Urinary bladder (tissue), 4 donors: ENCODE measurements around the gene UNC13D. TPM values are rescaled to one million over a fixed set of nuclear protein-coding genes. Genes with fewer than 3 reads are reported as not detected.
"Not testable (repeated sequence)": the region's sequence is repeated elsewhere in the genome, so short reads cannot be mapped to it uniquely, and the experiment has no call there.

Experiments
- DNase-seq: peaks from one replicate; pipeline ENCODE4 v3.0.0-alpha.2; 2015; ENCODE audit errors: extremely low spot score
- H3K27ac ChIP-seq: one replicate; pipeline ENCODE4 v1.5.1; 2013; ENCODE audit warnings: low read depth, mild to moderate bottlenecking, moderate library complexity
- H3K36me3 ChIP-seq: one replicate; pipeline ENCODE4 v1.6.1; 2013; ENCODE audit warnings: mild to moderate bottlenecking, moderate library complexity; ENCODE audit not compliant: insufficient read depth
- H3K4me1 ChIP-seq: one replicate; pipeline ENCODE4 v1.6.1; 2013; ENCODE audit warnings: mild to moderate bottlenecking, moderate library complexity; ENCODE audit not compliant: insufficient read depth
- H3K4me3 ChIP-seq: one replicate; pipeline ENCODE4 v1.5.1; 2013; ENCODE audit warnings: low read depth, low read length
- WGBS: extraction: QIAGEN DNeasy Blood & Tissue Kit; methylation state at CpG from one replicate; pipeline ENCODE4 v1.1.7; 2013; 5-methylcytosine and 5-hydroxymethylcytosine counted together
- polyA plus RNA-seq: library from polyadenylated mRNA; stranded (reverse); fragments of 200-250 nt; gene quantifications from one replicate; pipeline ENCODE4 v1.2.3, GENCODE V29; 2013
- total RNA-seq: library from RNA; depleted of rRNA; stranded (reverse); fragments of >200 nt; gene quantifications from one replicate; pipeline ENCODE4 v1.2.3, GENCODE V29; 2014
- donor health status: healthy with polysubstance abuse.
- donor health status: healthy.

Gene UNC13D
- total and polyA plus RNA-seq, 2 donors = 10.6 to 13.0 TPM

DNA sequence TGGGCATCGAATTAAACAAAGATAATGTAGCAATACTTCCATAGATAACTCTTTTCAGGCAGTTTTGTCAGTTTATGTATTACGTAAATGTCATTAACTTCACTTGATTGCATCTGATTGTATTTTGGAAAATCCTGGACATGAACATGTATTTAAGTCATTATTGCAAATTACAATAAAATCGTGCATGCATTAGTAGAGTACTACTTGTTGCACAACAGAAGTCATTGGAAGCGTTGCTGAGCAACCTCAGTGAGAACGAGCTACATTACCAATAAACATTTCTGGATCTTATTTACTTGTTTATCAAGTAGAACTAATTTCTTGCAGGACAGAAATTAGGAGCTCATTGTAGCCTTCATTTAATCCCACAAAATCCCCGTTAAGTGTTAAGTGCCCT, 53.0 kb downstream of the UNC13D start:
- Histone ChIP-seq H3K4me3 (no peak overlapping the region), H3K36me3 (no peaks in the 10 kb centered on the region), H3K4me1 (no peaks in the 10 kb centered on the region), H3K27ac (no peak overlapping the region)
- DNase-seq = no peak
- WGBS = 89% methylated on average over 6 of the region's 6 CpGs

DNA sequence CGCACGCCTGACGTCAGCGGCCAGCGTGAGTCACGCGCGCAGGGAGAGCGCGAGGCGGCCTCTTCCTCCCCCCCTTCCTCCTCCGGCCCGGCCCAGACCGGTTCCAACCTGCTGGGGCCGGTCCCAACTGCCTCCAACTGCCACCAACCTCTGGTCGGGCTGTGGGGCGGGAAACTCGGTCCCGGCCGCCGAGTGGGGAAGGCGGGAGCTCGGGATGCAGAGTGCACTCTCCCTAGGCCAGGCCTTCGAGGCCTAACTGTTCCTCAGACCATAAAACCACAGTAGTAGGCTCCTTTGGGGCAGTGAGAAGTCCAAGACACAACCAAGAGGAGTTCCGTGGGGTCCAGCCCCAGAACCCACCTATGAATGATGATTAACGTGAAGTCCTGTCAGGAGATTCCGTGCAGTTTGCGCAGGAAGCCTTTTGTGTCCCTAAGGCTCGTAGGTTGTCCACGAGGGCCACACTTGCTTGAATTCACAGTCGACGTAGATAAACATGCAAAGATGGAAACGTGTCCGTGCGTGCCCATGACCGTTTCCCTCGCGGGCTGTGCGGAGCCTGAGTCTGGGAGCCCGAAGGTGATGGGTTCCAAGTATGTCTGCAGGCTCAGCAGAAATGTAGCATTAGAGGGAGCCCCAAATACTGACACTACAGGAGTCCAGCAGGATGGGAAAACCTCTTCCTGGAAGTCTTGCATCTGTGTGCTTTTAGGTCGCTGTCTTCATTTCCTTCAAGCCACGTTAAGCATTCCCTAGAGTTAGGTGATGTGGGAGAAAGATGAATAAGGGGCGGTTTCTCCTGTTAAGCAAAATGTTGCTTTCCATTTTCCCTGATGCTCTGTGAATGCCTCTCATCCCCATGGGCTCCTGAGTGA, 59.0 kb downstream of the UNC13D start:
- WGBS = 5% methylated on average over 43 of the region's 43 CpGs
- DNase-seq = no peak
- no peaks in the 10 kb centered on the region for H3K4me1 ChIP-seq
- H3K4me3 ChIP-seq = peak overlapping the region; percentile 55
- H3K36me3 ChIP-seq = no peaks in the 10 kb centered on the region
- H3K27ac ChIP-seq = peak overlapping the region; percentile 100

DNA sequence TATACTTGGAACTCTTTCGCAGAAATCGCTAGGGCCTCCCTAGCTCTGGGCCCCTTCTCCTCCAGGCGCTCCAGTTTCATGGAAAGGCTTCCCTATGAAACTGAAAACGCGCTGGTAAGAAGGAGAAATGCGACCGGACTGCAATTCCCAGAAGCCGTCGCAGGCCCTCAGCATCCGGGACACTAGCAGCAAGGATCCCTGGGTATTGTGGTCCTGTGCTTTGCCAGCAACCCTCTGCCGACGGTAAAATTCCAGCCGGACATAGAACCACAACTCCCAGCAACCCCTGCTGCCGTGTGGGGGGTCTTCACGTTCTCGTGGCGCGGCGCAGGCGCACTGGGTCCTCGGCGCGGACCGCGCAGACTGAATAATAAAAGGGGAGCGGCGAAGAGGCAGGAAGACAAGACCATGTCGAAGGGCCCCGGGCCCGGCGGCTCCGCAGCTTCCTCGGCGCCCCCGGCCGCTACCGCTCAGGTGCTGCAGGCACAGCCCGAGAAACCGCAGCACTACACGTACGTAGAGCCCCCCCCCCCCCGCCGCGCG, 59.7 kb downstream of the UNC13D start, which contains the start of gene UNK:
Gene UNK (plus strand): TSS at position 334 of the 543 bp plus-strand sequence. CDS start 75 bp downstream, at position 409.
- H3K4me3 ChIP-seq = peak within 1 kb of the TSS; percentile 55
- no peaks in the 10 kb centered on the region for H3K4me1 ChIP-seq
- WGBS = under 1% methylated on average over 44 of the region's 45 CpGs
- no peaks in the 10 kb centered on the region for H3K36me3 ChIP-seq
- peak within 1 kb of the TSS; percentile 100 for H3K27ac ChIP-seq
- DNase-seq = peak; percentile 99

DNA sequence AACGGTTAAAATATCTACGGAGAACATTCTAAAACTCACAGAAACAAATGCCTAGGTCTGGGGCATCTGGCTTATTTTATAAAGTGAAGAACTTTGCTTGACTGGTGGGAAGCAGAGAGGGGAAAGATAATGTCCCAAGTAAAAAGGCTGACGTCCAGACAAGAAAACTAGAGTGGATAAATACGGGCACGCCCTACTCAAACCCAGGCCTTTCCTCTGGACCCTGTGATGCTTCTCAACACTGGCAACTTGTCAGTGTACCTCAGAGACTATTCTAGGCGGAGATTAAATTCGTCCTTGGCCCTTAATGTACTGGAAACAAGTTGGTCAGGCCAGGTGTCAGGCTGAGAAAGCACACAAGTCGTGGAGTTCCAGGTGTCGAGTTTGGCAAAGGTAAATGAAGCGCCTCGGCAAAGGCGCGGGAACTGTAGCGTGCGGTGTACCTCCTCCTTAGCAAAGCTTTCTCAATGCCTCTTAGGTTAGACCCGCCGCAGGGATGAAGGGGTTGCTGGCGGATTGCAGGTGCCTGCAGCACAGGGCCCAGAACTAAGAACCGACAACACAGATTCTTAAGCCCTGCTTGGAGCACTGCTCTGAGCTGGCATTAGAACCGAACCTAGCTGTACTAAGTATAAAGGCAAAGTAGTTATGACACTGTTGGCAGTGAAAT, 60.3 kb downstream of the UNC13D start:
- peak overlapping the region; percentile 24 for H3K4me3 ChIP-seq
- no peak for DNase-seq
- no peaks in the 10 kb centered on the region for H3K4me1 ChIP-seq
- no peaks in the 10 kb centered on the region for H3K36me3 ChIP-seq
- 58% methylated on average over 20 of the region's 20 CpGs for WGBS
- H3K27ac ChIP-seq = peak overlapping the region; percentile 95

DNA sequence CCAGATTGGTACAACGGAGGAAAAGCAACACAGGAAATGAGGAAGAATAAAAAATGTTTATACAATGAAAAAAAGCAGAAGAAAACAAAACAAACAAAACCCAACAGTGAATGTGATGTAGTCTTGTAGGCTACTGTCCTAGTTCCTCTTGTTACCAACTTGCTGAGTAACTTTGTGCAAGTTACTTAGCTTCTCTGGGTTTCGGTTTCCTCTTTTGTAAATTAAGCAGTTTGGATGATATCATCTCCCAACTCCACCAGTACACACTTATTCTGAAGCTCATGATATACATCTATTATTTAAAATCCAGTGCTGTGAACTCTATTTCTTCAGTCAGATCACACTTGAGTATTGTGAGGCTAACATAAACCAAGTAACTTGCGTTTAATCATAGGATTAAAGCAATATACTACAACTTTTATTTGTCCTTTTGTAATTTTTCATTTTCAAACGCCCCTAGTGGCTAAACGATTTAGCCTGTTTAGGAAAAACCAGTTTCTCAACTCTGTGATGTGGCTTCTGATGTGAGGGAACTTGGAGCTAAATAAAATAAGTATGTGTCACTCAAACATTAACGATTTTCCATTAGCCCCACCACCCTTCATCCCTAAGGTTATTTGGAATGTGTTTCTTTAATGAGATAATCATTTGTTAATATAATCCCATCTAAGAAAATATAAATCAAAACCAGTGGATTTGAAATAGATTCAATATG, 61.0 kb downstream of the UNC13D start:
- 15% methylated on average over 6 of the region's 6 CpGs for WGBS
- Histone ChIP-seq H3K36me3 (no peaks in the 10 kb centered on the region), H3K4me1 (no peaks in the 10 kb centered on the region), H3K4me3 (no peak overlapping the region), H3K27ac (peak overlapping the region; percentile 95)
- DNase-seq = no peak

DNA sequence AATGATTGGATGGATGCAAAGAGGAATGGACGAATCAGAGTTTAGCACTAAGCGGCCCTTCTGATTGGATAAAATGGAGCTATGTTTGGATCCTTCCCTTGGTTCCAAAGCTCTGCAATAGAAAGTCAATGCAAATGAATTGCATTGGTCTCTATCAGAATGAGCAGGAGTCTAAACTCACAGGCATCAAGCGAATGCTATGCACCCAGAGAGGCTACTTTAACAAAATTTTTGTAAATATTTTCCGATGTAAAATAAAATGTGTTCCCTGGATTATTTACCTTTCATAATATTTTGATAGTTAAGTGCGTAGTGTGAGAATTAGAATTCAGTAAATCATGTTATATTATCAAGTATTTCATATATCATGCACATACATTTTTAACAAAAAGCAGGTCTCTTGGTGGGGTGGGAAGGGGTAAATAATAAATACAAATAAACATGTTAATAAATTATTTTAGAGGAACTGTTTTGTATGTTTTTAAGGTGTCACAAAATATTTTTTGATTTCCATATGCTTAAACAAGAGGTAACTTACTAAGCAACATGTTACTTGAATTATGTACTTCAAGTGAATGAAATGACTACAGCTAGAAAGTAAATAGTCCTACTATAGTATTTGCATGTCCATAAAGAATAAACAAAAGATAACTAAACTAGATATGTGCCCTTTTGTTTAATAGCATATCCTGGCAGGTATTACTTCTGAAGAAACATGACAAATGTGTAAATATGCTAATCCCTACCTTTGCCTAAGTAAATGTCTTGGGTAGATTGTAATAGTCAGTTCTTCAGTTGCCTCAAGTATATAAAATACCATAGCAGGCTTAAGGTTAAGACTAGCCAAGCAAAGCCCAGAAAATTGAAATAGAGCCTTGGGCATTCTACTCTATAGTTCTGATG, 64.0 kb downstream of the UNC13D start:
- DNase-seq = no peak
- no peaks in the 10 kb centered on the region for H3K36me3 ChIP-seq
- H3K4me1 ChIP-seq = no peaks in the 10 kb centered on the region
- 20% methylated on average over 5 of the region's 5 CpGs for WGBS
- H3K4me3 ChIP-seq = no peak overlapping the region
- H3K27ac ChIP-seq = no peak overlapping the region

DNA sequence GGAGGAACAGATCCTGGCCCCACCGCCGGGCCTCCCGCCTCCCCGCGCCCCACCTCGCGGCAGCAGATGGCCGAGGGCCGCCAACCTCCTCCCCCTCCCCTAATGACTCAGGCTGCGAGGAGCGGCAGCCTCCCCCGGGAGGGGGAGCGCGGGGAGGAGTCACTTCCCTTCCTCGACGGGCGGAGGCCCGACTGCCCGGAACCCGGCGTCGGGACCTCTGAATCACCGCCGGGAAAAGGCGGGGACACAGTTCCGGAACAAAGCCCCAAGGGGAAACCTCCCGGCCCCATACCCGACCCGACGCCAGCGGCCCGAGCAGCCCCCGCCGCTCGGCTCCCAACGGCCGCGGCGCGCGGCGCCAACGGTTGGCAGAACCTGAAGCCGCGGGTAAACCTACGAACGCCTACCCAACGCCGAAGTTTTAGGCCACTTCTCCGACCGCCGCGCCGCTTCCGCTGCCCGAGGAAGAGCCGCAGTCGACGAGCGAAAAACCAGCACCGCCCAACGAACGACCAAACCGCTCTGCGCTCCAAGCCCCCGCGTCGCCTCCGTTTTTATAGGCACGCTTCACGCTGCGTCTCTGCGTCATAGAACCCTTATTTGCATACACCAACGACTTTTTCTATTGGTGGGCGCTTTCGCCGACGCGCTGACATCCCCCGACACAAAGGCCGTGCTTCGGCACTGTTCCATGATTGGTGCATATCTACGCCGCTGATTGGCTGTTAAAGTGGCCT, 64.8 kb downstream of the UNC13D start:
- under 1% methylated on average over 84 of the region's 84 CpGs for WGBS
- no peaks in the 10 kb centered on the region for H3K36me3 ChIP-seq
- peak; percentile 100 for DNase-seq
- H3K4me3 ChIP-seq = peak overlapping the region; percentile 97
- peak overlapping the region; percentile 99 for H3K27ac ChIP-seq
- no peaks in the 10 kb centered on the region for H3K4me1 ChIP-seq

DNA sequence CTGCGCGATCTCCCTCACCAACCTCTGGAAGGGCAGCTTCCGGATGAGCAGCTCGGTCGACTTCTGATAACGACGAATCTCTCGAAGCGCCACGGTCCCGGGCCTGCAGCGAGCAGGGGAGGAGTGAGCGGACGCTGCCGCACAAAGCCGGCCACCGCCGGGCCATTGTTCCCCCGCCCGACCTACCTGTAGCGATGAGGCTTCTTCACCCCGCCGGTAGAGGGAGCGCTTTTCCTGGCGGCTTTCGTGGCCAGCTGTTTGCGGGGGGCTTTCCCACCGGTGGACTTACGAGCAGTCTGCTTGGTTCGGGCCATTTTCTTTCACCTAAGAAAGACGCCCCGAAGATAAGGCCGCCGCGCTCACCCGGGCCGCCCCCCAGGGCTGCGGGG, 65.3 kb downstream of the UNC13D start:
- Histone ChIP-seq H3K4me1 (no peaks in the 10 kb centered on the region), H3K36me3 (no peaks in the 10 kb centered on the region), H3K4me3 (peak overlapping the region; percentile 97), H3K27ac (peak overlapping the region; percentile 99)
- under 1% methylated on average over 38 of the region's 38 CpGs for WGBS
- no peak for DNase-seq

DNA sequence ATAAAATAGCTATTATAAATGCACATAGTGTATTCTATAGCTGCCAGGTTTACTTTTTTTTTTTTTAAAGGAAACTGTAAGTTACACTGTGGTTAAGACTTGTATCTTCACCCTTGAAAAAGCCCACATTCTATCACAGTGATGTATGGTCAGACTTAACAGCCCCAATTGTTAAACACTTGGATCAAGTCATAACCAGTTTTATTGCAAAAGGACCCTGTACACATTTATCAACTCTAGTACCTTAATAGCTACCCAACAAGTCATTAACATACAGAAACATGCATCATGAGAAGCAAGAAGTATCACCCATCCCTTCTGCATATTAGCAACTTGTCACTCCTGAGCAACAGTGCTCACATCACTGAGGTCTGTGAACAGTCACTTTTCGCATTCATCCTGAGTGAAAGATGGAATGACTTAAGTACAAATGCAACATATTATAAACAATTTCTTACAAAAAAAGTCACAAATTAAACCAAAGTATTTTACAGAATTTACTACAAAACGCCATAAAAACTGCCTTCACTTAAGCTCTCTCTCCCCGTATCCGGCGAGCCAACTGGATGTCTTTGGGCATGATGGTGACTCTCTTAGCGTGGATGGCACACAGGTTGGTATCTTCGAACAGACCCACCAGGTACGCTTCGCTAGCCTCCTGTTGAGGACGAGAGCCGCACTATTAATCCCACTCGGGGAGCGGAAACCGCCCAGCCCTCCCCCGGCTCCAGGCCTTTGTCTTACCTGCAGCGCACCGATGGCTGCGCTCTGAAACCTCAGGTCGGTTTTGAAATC, 65.9 kb downstream of the UNC13D start:
- H3K27ac ChIP-seq = peak overlapping the region; percentile 99
- H3K36me3 ChIP-seq, H3K4me1 ChIP-seq, DNase-seq: not testable (repeated sequence)
- WGBS = under 1% methylated on average over 19 of the region's 19 CpGs
- peak overlapping the region; percentile 97 for H3K4me3 ChIP-seq

DNA sequence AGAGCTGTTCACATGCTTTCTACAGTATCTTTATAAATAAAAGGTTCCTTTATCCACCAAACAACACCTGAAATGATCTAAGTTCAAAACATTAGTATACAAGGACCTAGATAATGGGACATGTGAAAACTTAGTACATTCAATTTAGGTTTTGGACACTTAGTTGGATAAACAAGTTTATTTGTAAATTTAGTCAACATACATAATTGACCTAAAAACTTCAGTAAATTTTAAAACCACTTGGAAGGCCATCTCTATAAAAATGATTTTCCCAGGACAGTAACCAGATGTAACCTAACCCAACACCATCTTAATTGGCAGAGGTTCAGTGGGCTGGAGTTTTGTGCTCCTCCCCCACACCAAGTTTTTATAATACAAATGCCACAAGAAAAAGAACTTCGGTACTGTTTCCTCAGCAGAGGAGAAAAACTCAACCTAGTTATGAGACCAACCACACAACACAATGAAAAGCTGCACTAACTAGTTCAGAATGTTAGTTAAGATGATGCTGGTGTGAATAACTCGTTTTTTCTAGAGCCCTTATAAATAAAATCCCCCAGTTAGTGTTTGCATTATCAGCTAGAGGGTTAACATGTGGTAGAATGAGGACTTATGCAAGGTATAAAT, 66.8 kb downstream of the UNC13D start:
- H3K36me3 ChIP-seq = no peaks in the 10 kb centered on the region
- no peak overlapping the region for H3K27ac ChIP-seq
- no peaks in the 10 kb centered on the region for H3K4me1 ChIP-seq
- 3% methylated on average over 2 of the region's 2 CpGs for WGBS
- H3K4me3 ChIP-seq = peak overlapping the region; percentile 97
- DNase-seq = no peak
